Left kidney (tissue), 2 donors: ENCODE measurements around the gene EPB41L4A. TPM values are rescaled to one million over a fixed set of nuclear protein-coding genes. Genes with fewer than 3 reads are reported as not detected.

Source experiments
- DNase-seq: peaks from one replicate; pipeline ENCODE4 v3.0.0-alpha.2; 2013
- polyA plus RNA-seq: library from polyadenylated mRNA; unstranded; fragments of 120-200 nt; gene quantifications from one replicate; pipeline ENCODE4 v1.2.1, GENCODE V29; 2013; ENCODE audit not compliant: insufficient read length

EPB41L4A gene
- polyA plus RNA-seq, 1 donor: 30.8 TPM

GRCh38 chr5:112154940-112155686, 264.0 kb downstream of the EPB41L4A start:
- no peak for DNase-seq

- no peak for DNase-seq
Measured at GRCh38 chr5:112149727-112150126, 269.4 kb downstream of the EPB41L4A start.

GRCh38 chr5:112146323-112147226, 272.5 kb downstream of the EPB41L4A start:
- peak; percentile 77 for DNase-seq

GRCh38 chr5:112143690-112144089, 275.4 kb downstream of the EPB41L4A start:
- DNase-seq: no peak

- no peak for DNase-seq
Measured at GRCh38 chr5:112142769-112143270, 276.3 kb downstream of the EPB41L4A start.

- no peak for DNase-seq
Measured at GRCh38 chr5:112141582-112141981, 277.5 kb downstream of the EPB41L4A start.

- no peak for DNase-seq
Measured at GRCh38 chr5:112138526-112138925, 280.6 kb downstream of the EPB41L4A start.

GRCh38 chr5:112136773-112137172, 282.3 kb downstream of the EPB41L4A start:
- DNase-seq: no peak

- DNase-seq: no peak
Measured at GRCh38 chr5:112127861-112128260, 291.2 kb downstream of the EPB41L4A start.

- DNase-seq: no peak
Measured at GRCh38 chr5:112126982-112127381, 292.1 kb downstream of the EPB41L4A start.

GRCh38 chr5:112125903-112126302, 293.2 kb downstream of the EPB41L4A start:
- DNase-seq: no peak

GRCh38 chr5:112124788-112125187, 294.3 kb downstream of the EPB41L4A start:
- DNase-seq: no peak

GRCh38 chr5:112123086-112123485, 296.0 kb downstream of the EPB41L4A start:
- no peak for DNase-seq

- DNase-seq: no peak
Measured at GRCh38 chr5:112122353-112122752, 296.7 kb downstream of the EPB41L4A start.

GRCh38 chr5:112121258-112121657, 297.8 kb downstream of the EPB41L4A start:
- no peak for DNase-seq

- no peak for DNase-seq
Measured at GRCh38 chr5:112119969-112120368, 299.1 kb downstream of the EPB41L4A start.

- DNase-seq: no peak
Measured at GRCh38 chr5:112119508-112119907, 299.6 kb downstream of the EPB41L4A start.

GRCh38 chr5:112117551-112117950, 301.5 kb downstream of the EPB41L4A start:
- no peak for DNase-seq

GRCh38 chr5:112116371-112116770, 302.7 kb downstream of the EPB41L4A start:
- no peak for DNase-seq

GRCh38 chr5:112113565-112113964, 305.5 kb downstream of the EPB41L4A start:
- no peak for DNase-seq
